H1 (cell line): ENCODE data around the gene STIMATE. TPM values are rescaled to one million over a fixed set of nuclear protein-coding genes. Genes with fewer than 3 reads are reported as not detected.

Experiments used
- CTCF ChIA-PET: fragments of 300-600 bp; sonication (Branson Sonifier 250); formaldehyde crosslinking; loops from one replicate; lab custom pipeline; 2021; ENCODE audit not compliant: partially characterized antibody; lab: Charles Lee
- POLR2A ChIA-PET: fragments of 300-600 bp; sonication (Branson Sonifier 250); formaldehyde crosslinking; loops from one replicate; lab custom pipeline; 2021; ENCODE audit warnings: inconsistent platforms; ENCODE audit not compliant: partially characterized antibody; lab: Charles Lee
- DNase-seq, 2 experiments: peaks; one replicate each; pipeline versions ENCODE4 v3.0.0 to v3.0.0-alpha.2; 2010 to 2022; ENCODE audit warnings: low spot score in 2 of 2, low read depth in 1 of 2, mixed read lengths in 1 of 2
- FAIRE-seq: peaks from 2 replicates; lab custom pipeline; 2011; peaks lifted over from hg19 to GRCh38; lab: Jason Lieb, UNC
- H2AFZ ChIP-seq: 2 replicates; pipeline ENCODE4 v1.8.1; 2012; ENCODE audit warnings: low read length, inconsistent platforms
- H2AK5ac ChIP-seq: 2 replicates; pipeline ENCODE4 v1.6.1; 2013; ENCODE audit warnings: low read depth, low read length
- H2BK120ac ChIP-seq: replicated peaks from 2 replicates; pipeline ENCODE3; 2013; ENCODE audit warnings: low read depth, low read length, inconsistent platforms
- H2BK12ac ChIP-seq: 2 replicates; pipeline ENCODE4 v1.6.1; 2013; ENCODE audit warnings: low read depth, low read length
- H2BK15ac ChIP-seq: 2 replicates; pipeline ENCODE4 v1.6.1; 2013; ENCODE audit warnings: low read length
- H2BK20ac ChIP-seq: 2 replicates; pipeline ENCODE4 v1.6.1; 2013; ENCODE audit warnings: low read length
- H2BK5ac ChIP-seq: 2 replicates; pipeline ENCODE4 v1.6.1; 2013; ENCODE audit warnings: low read depth, low read length
- H3K14ac ChIP-seq: 2 replicates; pipeline ENCODE4 v1.6.1; 2013; ENCODE audit warnings: inconsistent platforms; ENCODE audit not compliant: insufficient read length
- H3K18ac ChIP-seq: 2 replicates; pipeline ENCODE4 v1.6.1; 2013; ENCODE audit warnings: low read length; ENCODE audit errors: extremely low read depth
- H3K23ac ChIP-seq: 2 replicates; pipeline ENCODE4 v1.6.1; 2013; ENCODE audit warnings: inconsistent platforms; ENCODE audit not compliant: insufficient read length
- H3K23me2 ChIP-seq: 2 replicates; pipeline ENCODE4 v1.6.1; 2013; ENCODE audit warnings: low read depth, low read length
- H3K27ac ChIP-seq: 2 replicates; pipeline ENCODE4 v1.6.1; 2011; ENCODE audit warnings: low read depth, low read length, inconsistent platforms
- H3K27me3 ChIP-seq, 4 experiments: replicated peaks in 1 of 4; 1 replicate in 1 of 4; 2 replicates in 3 of 4; pipeline versions ENCODE4 v1.6.1 to v1.8.1; 2011 to 2013; ENCODE audit warnings: low read length in 3 of 4, mild to moderate bottlenecking in 3 of 4, inconsistent platforms in 2 of 4, mixed read lengths in 2 of 4, moderate library complexity in 1 of 4; ENCODE audit not compliant: control insufficient read depth in 3 of 4, insufficient read depth in 3 of 4; ENCODE audit errors: extremely low read depth in 1 of 4
- H3K36me3 ChIP-seq, 4 experiments: 2 replicates each; pipeline versions ENCODE4 v1.6.1 to v1.8.1; 2011 to 2013; ENCODE audit warnings: mild to moderate bottlenecking in 4 of 4, low read length in 3 of 4, moderate library complexity in 2 of 4, control low read depth in 1 of 4, inconsistent platforms in 1 of 4; ENCODE audit not compliant: insufficient read depth in 4 of 4, control insufficient read depth in 2 of 4
- H3K4ac ChIP-seq: replicated peaks from 2 replicates; pipeline ENCODE3; 2013; ENCODE audit warnings: low read length, low read depth, mixed read lengths, inconsistent platforms; ENCODE audit not compliant: insufficient read length
- H3K4me1 ChIP-seq, 4 experiments: replicated peaks in 1 of 4; 1 replicate in 1 of 4; 2 replicates in 3 of 4; pipeline versions ENCODE4 v1.6.1 to v1.8.1; 2011 to 2013; ENCODE audit warnings: low read length in 3 of 4, inconsistent platforms in 2 of 4, mixed read lengths in 1 of 4; ENCODE audit not compliant: insufficient read depth in 4 of 4, control insufficient read depth in 3 of 4
- H3K4me2 ChIP-seq, 2 experiments: 2 replicates each; pipeline versions ENCODE4 v1.6.1 to v1.8.1; 2011 to 2013; ENCODE audit warnings: low read depth in 2 of 2, low read length in 2 of 2, control low read depth in 1 of 2, inconsistent platforms in 1 of 2, mild to moderate bottlenecking in 1 of 2; ENCODE audit not compliant: insufficient read depth in 1 of 2
- H3K4me3 ChIP-seq, 4 experiments: fragments of 200-600, 300-600 bp in 1 of 4; sonication (generic), shearing (Covaris generic), sonication (Bioruptor Twin) in 1 of 4; 2 replicates each; pipeline versions ENCODE4 v1.5.1 to v1.8.1; 2011 to 2016; ENCODE audit warnings: low read length in 4 of 4, low read depth in 3 of 4, control low read depth in 2 of 4, inconsistent platforms in 2 of 4, mild to moderate bottlenecking in 2 of 4, mixed read lengths in 1 of 4, moderate library complexity in 1 of 4; ENCODE audit not compliant: insufficient read depth in 2 of 4; ENCODE audit errors: extremely low read depth in 1 of 4
- H3K56ac ChIP-seq: replicated peaks from 2 replicates; pipeline ENCODE3; 2013; ENCODE audit warnings: low read depth, mild to moderate bottlenecking, mixed read lengths, low read length, inconsistent platforms; ENCODE audit not compliant: insufficient read length
- H3K79me1 ChIP-seq: 2 replicates; pipeline ENCODE4 v1.6.1; 2013; ENCODE audit warnings: low read depth, low read length, control low read depth
- H3K79me2 ChIP-seq, 2 experiments: 2 replicates each; pipeline versions ENCODE4 v1.6.1 to v1.8.1; 2012 to 2013; ENCODE audit warnings: low read length in 2 of 2, mild to moderate bottlenecking in 2 of 2, inconsistent platforms in 1 of 2; ENCODE audit not compliant: insufficient read depth in 2 of 2, control insufficient read depth in 1 of 2
- H3K9ac ChIP-seq, 4 experiments: replicated peaks in 1 of 4; 1 replicate in 1 of 4; 2 replicates in 3 of 4; pipeline versions ENCODE4 v1.6.1 to v1.8.1; 2011 to 2013; ENCODE audit warnings: low read depth in 3 of 4, low read length in 3 of 4, control low read depth in 2 of 4, mild to moderate bottlenecking in 2 of 4, moderate library complexity in 2 of 4, inconsistent platforms in 1 of 4; ENCODE audit errors: extremely low read depth in 1 of 4
- H3K9me3 ChIP-seq, 2 experiments: 2 replicates each; pipeline versions ENCODE4 v1.6.1 to v1.8.1; 2012 to 2013; ENCODE audit warnings: mild to moderate bottlenecking in 2 of 2, moderate library complexity in 2 of 2, control low read depth in 1 of 2, inconsistent platforms in 1 of 2, low read depth in 1 of 2, low read length in 1 of 2, mixed read lengths in 1 of 2; ENCODE audit not compliant: insufficient read depth in 2 of 2
- H4K20me1 ChIP-seq, 2 experiments: replicated peaks in 1 of 2; 2 replicates each; pipeline versions ENCODE3 to v1.8.1; 2011 to 2013; ENCODE audit warnings: inconsistent platforms in 2 of 2, low read length in 2 of 2, mild to moderate bottlenecking in 1 of 2; ENCODE audit not compliant: insufficient read depth in 2 of 2, control insufficient read depth in 1 of 2
- H4K5ac ChIP-seq: 2 replicates; pipeline ENCODE4 v1.6.1; 2013; ENCODE audit warnings: low read length, low read depth, mixed read lengths, inconsistent platforms; ENCODE audit not compliant: insufficient read length
- H4K8ac ChIP-seq: 2 replicates; pipeline ENCODE4 v1.8.0; 2013; ENCODE audit warnings: mild to moderate bottlenecking, moderate library complexity, low read length, inconsistent platforms; ENCODE audit not compliant: insufficient read depth; ENCODE audit errors: extremely low read depth
- H4K91ac ChIP-seq: replicated peaks from 2 replicates; pipeline ENCODE3; 2013; ENCODE audit warnings: low read length, mixed read lengths, inconsistent platforms; ENCODE audit not compliant: insufficient read length
- ASH2L ChIP-seq: fragments of 200-600, 300-600 bp; sonication (generic); IDR thresholded peaks from one replicate; pipeline ENCODE4 v1.7.1; 2017; ENCODE audit warnings: low read length
- CHD1 ChIP-seq: IDR thresholded peaks from 2 replicates; pipeline ENCODE4 v1.6.1; 2012; ENCODE audit warnings: low read depth, low read length, improper control_type of control experiment
- EGR1 ChIP-seq: IDR thresholded peaks from 2 replicates; pipeline ENCODE4 v1.6.1; 2011; ENCODE audit warnings: low read depth, low read length, borderline replicate concordance
- KDM4A ChIP-seq: IDR thresholded peaks from one replicate; pipeline ENCODE4 v1.7.1; 2012; ENCODE audit warnings: low read depth, mild to moderate bottlenecking, moderate library complexity, low read length, inconsistent platforms; ENCODE audit not compliant: severe bottlenecking
- RBBP5 ChIP-seq: IDR thresholded peaks from 2 replicates; pipeline ENCODE4 v1.7.1; 2012; ENCODE audit warnings: low read depth, mild to moderate bottlenecking, inconsistent platforms, low read length, moderate library complexity, borderline replicate concordance
- TAF1 ChIP-seq: IDR thresholded peaks from 2 replicates; pipeline ENCODE4 v1.6.1; 2011; ENCODE audit warnings: mild to moderate bottlenecking, low read depth, low read length
- TCF12 ChIP-seq: IDR thresholded peaks from 2 replicates; pipeline ENCODE4 v1.6.1; 2011; ENCODE audit warnings: low read depth, mild to moderate bottlenecking, low read length
- WGBS, 2 experiments: shearing (Covaris generic) in 1 of 2; methylation state at CpG; one replicate each; pipeline versions ENCODE4 v1.1.6 to v1.1.7; 2013 to 2015; ENCODE audit warnings: low lambda C conversion rate in 2 of 2, mixed read lengths in 2 of 2, inconsistent platforms in 1 of 2, low coverage in 1 of 2, missing lambda C conversion rate in 1 of 2; ENCODE audit not compliant: insufficient replicate concordance in 2 of 2, insufficient coverage in 1 of 2, insufficient read length in 1 of 2; ENCODE audit errors: extremely low coverage in 1 of 2, missing lambda C conversion rate in 1 of 2; 5-methylcytosine and 5-hydroxymethylcytosine counted together
- polyA plus RNA-seq, 7 experiments: library from polyadenylated mRNA; depleted of rRNA in 3 of 7; stranded (reverse) in 5 of 7; unstranded in 2 of 7; fragments of >200 nt in 5 of 7; fragments of 200-250 nt in 2 of 7; gene quantifications; 1 replicate in 5 of 7; 2 replicates in 1 of 7; 4 replicates in 1 of 7; pipeline versions ENCODE4 v1.2.1 to v1.2.3, GENCODE V29; 2011 to 2013; ENCODE audit warnings: missing spikeins in 2 of 7, mixed read lengths in 2 of 7
- total RNA-seq: library from RNA; stranded (reverse); fragmentation: NEBNext Ultra II Directional; extraction: Animal tissue kit (Norgen Biotek cat#: 25700); gene quantifications from 2 replicates; pipeline ENCODE4 v1.2.1, GENCODE V29; 2021

STIMATE gene
- total and polyA plus RNA-seq, 2 of the 8 experiments (the other 6 are each of a cell fraction or from before 2014, with no cell fraction given): 17.5 to 22.1 TPM

- ChIA-PET POLR2A (no interaction called here), CTCF (interaction anchor here (0.7 to 6.5 kb wide), 8 partner anchors 11 to 271 kb away, joined by 3 to 73 read pairs (median 6); no protein-coding TSS in a partner anchor)
- Histone ChIP-seq H3K79me1 (no peaks in the 10 kb centered on the region; the same call in 1 of the 2 replicates), H3K14ac (no peak overlapping the region), H3K23me2 (no peaks in the 10 kb centered on the region), H4K5ac (no peak overlapping the region), H3K4me1 (peaks cover 0 to 5% (median 0%) of the 10 kb centered on the region in 4 experiments; a peak in 3 of 7 replicates), H3K4me2 (no peak overlapping the region), H3K56ac (no peak overlapping the region), H2BK20ac (no peak overlapping the region), H4K91ac (no peak overlapping the region), H3K9me3 (no peaks in the 10 kb centered on the region), H3K27ac (no peak overlapping the region), H2AFZ (no peak overlapping the region), H4K20me1 (peaks cover 0 to 8% of the 10 kb centered on the region in 2 experiments), H2BK5ac (no peak overlapping the region), H3K18ac (no peak overlapping the region), H3K23ac (no peak overlapping the region), H2AK5ac (no peak overlapping the region), H3K27me3 (no peaks in the 10 kb centered on the region), H3K36me3 (peaks cover 0 to 5% (median 2%) of the 10 kb centered on the region in 4 experiments; a peak in 3 of 8 replicates), H3K79me2 (no peaks in the 10 kb centered on the region), H3K9ac (no peak overlapping the region), H2BK120ac (no peak overlapping the region), H4K8ac (no peak overlapping the region), H3K4me3 (no peak overlapping the region), H2BK15ac (no peak overlapping the region), H3K4ac (no peak overlapping the region), H2BK12ac (no peak overlapping the region)
- 78% methylated on average over 2 of the region's 2 CpGs; no CpG with 5 or more reads in 1 of the 2 experiments for WGBS, 2 experiments
- no peak for FAIRE-seq
- no peak for DNase-seq
- no peak for TF ChIP-seq RBBP5
- no peak for TF ChIP-seq KDM4A
- no peak for TF ChIP-seq TCF12
- TF ChIP-seq CHD1: no peak
- no peak for TF ChIP-seq TAF1
- no peak for TF ChIP-seq ASH2L
- TF ChIP-seq EGR1: no peak
Observed at GRCh38 chr3:52839268-52839575, 58.1 kb downstream of the STIMATE start.
